Stimulated activated CD4-positive, alpha-beta T cell treated with anti-CD3 and anti-CD28 coated beads, Interleukin-2, amount 100 ng/mL, for 48 hours (primary cell): Measurements from ENCODE around the gene YLPM1.

ENCODE experiments used
- DNase-seq, 2 donors: peaks; one replicate each; pipeline ENCODE4 v3.0.0-alpha.2; 2020

The YLPM1 gene

DNA sequence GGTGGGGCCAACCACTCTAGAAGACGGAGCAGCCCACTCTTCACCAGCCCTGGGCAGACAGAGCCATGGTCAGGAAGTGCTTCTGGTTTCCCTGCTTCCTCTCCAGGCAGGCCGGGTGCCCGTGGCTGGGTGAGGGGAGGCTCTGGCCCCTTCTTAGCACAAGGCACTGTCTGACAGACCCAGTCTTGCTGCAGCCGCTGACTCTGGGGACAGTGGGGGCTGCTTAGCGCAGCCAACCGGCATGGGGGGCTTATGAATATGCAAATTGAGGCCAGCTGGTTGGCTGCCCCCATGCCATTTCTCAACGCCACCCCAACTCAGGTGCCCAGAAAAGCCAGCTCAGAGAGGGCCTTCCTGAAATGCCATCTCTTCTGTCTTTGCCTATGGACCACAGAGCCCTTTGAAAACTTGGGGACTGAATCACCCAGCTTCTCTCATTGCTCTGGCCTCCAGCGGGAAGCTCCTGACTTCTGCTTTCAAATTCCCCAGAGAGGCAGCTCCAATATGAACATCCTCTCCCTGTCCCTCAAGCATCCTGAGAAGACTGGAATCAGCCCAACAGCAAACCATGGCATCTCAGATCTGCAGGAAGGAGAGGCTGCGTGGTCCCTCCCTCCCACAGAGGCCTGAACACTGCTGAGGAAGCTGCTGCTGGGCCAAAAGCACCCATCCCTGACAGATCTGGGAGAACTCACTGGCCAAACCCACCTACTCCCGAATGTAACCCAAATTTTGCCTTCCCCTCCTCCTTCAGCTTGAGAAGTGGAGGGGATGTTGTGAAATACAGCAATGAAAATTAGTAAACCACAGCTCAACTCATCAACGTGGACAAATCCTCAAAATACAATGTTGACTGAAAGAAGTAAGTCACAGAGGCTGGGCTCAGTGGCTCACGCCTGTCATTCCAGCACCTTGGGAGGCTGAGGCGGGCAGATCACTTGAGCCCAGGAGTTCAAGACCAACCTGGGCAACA, 113.1 kb downstream of the YLPM1 start, which contains the start of gene PROX2:
Gene PROX2 (minus strand): TSS at position 205 of the 973 bp plus-strand sequence. CDS start 12,311 bp downstream, outside the sequence.
- DNase-seq = no peak

DNA sequence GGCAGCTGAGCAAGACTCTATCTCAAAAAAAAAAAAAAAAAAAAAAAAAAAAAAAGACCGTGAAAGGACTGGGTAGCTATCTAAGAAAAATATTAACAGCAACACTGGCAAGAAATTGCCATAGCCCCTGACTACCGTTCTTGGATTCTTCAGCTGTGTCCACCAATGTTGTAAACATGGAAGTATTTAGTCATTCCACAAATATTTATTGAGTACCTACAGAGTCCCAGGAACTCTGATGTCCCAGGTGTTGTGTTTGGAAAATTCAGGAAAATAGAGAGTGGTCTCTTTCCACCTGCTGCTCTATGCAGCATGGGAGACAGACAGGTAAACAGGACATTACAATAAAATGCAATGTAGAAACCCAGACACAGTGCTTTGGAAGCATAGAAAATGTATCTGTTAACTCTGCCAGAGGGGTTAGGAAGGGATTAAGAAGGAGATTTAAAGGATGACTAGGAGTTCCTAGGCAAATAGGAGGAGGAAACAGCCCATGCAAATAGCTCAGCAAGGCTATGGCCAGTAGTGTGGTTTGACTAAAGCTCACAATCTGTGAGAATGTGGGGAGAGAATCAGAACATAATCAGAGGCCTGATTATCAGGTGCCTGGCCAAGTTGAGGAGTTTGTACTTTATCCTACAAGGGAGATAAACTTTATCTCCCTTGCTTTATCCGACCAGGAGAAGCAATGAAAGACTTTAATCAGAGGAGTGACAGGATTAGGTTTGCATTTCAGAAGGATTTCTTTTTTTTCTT, 116.5 kb downstream of the YLPM1 start:
- no peak for DNase-seq

DNA sequence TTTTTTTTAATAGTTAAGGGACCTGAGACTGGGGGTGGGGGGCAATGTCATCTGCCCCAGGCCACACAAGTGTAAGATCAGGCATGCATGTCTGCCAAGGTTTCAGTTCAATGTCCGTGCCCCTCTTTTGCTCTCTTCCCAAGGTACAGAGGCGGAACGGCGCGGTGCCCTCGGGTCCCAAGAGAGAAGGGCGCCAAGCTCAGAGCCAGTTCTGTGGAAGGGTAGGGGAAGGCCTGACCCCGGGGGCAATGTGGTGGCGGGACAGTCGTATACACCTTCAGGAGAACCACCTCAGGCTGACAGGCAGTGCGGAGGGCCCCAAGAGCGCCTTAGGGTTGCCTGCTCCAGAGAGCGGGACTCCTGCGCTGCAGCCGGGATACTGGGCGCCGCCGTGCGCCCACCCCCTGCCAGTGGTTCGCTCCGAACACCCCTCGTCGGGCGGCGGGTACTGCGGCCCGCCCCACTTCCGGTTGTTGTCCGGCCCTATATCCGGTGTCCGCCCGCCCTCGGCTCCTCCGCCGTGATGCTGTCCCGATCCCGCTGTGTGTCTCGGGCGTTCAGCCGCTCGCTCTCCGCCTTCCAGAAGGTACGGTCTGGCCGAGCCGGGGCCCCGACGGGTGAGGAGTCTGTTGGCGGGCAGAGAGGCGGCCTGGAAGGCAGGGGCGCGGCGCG, 118.5 kb downstream of the YLPM1 start, which contains the start of gene DLST:
Gene DLST (plus strand): TSS at position 486 of the 672 bp plus-strand sequence. CDS start 38 bp downstream, at position 524.
- DNase-seq = peak; percentile 85 to 89

DNA sequence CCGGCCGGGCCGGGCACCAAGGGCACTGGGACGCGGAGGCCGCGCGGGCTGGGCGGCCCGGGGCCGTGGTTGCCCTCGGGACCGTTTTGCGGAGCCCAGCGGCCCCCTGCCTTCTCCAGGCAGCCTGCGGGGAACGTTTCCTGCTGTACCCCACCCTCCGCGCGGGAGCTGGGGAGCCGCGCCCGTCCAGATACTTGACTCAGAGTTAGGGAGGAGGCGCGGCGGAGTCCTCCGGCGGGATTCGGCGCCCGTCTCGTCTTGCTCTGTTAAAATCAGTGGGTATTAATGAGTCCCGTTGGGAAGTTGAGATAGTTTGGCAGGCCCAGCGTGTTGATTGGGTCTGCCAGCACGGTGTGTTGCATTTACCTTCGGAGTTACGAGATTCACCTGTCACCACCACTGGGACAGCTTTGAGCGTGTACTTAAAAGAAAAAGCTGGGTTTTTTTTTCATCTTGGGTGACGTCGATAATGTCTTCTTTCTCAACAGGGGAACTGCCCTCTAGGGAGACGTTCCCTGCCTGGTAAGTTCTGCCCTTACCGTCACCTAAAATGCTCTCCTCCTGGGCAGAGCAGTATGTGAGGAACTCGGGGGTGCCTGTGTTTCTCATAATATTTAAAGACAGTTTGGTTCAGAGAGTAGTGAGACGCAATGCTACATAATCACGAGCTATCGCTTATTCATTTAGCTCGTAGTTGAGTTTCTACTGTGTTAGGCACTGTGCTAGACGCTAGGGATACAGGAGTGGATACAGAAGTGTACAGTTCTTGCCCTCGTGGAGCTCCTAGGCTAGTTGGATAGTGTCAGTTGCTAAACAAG, 119.2 kb downstream of the YLPM1 start:
- peak; percentile 37 to 45 for DNase-seq
